H54 (cell line): Measurements from ENCODE around the gene VAV2.

Experiments
- DNase-seq: peaks from one replicate; pipeline ENCODE4 v3.0.0; 2011; ENCODE audit warnings: low spot score, mixed read lengths; ENCODE audit not compliant: insufficient read length
- FAIRE-seq: peaks from 3 replicates; lab custom pipeline; 2011; peaks lifted over from hg19 to GRCh38; lab: Jason Lieb, UNC
- POLR2A ChIP-seq: IDR thresholded peaks from 2 replicates; pipeline ENCODE4 v1.6.1; 2011; ENCODE audit warnings: low read depth, mild to moderate bottlenecking, low read length

Gene VAV2

GRCh38 chr9:133991964-133992779, at the start of gene VAV2:
Gene VAV2, minus strand, starts transcription at chr9:133992324. Its CDS starts 46 bp downstream, at chr9:133992278.
- FAIRE-seq (no peak), DNase-seq (peak; percentile 84)

GRCh38 chr9:134041649-134041962, 49.5 kb upstream of the VAV2 start:
- FAIRE-seq, result no peak
- no peak for TF ChIP-seq POLR2A

More at GRCh38 chr9:133991964-133992779, at the start of gene VAV2:
- peak; percentile 77 for TF ChIP-seq POLR2A

GRCh38 chr9:134040781-134041648, 48.9 kb upstream of the VAV2 start:
- no peak for TF ChIP-seq POLR2A
- DNase-seq (no peak), FAIRE-seq (no peak)

More at GRCh38 chr9:134041649-134041962, 49.5 kb upstream of the VAV2 start:
- no peak for DNase-seq

GRCh38 chr9:134040176-134040565, 48.0 kb upstream of the VAV2 start:
- no peak for FAIRE-seq

GRCh38 chr9:134039386-134040175, 47.5 kb upstream of the VAV2 start:
- FAIRE-seq (no peak), DNase-seq (no peak)
- TF ChIP-seq POLR2A, result no peak

More at GRCh38 chr9:134040176-134040565, 48.0 kb upstream of the VAV2 start:
- no peak for DNase-seq
- TF ChIP-seq POLR2A, result no peak

GRCh38 chr9:134037641-134038040, 45.5 kb upstream of the VAV2 start:
- no peak for FAIRE-seq
- no peak for DNase-seq
- TF ChIP-seq POLR2A, result no peak

GRCh38 chr9:134036130-134036529, 44.0 kb upstream of the VAV2 start:
- FAIRE-seq, result no peak
- TF ChIP-seq POLR2A, result no peak

GRCh38 chr9:134035041-134036039, 43.2 kb upstream of the VAV2 start:
- TF ChIP-seq POLR2A, result no peak
- no peak for FAIRE-seq
- DNase-seq, result no peak

More at GRCh38 chr9:134036130-134036529, 44.0 kb upstream of the VAV2 start:
- DNase-seq, result no peak

- no peak for DNase-seq
- no peak for FAIRE-seq
- no peak for TF ChIP-seq POLR2A
These were observed 42.3 kb upstream of the VAV2 start for GRCh38 chr9:134034215-134035040.

- no peak for TF ChIP-seq POLR2A
- DNase-seq (no peak), FAIRE-seq (no peak)
These were observed 41.5 kb upstream of the VAV2 start for GRCh38 chr9:134033516-134034214.
